HepG2 (cell line): ENCODE measurements around the gene PSMB3. TPM values are rescaled to one million over a fixed set of nuclear protein-coding genes. Genes with fewer than 3 reads are reported as not detected.

Source experiments
- E2F1 ChIP-seq: sonication (generic); formaldehyde crosslinking; IDR thresholded peaks from 2 replicates; pipeline ENCODE4 v1.5.0; 2020; ENCODE audit warnings: missing genetic modification reagents
- EED ChIP-seq: sonication (generic); formaldehyde crosslinking; IDR thresholded peaks from 2 replicates; pipeline ENCODE4 v1.5.0; 2020; ENCODE audit warnings: mild to moderate bottlenecking, missing genetic modification reagents
- HMGXB4 ChIP-seq, 2 experiments: sonication (generic) in 1 of 2; formaldehyde crosslinking in 1 of 2; IDR thresholded peaks; 2 replicates each; pipeline versions ENCODE4 v1.4.0 to v1.6.1; 2018 to 2020; ENCODE audit warnings: missing genetic modification reagents in 2 of 2, borderline replicate concordance in 1 of 2, low read depth in 1 of 2, mild to moderate bottlenecking in 1 of 2, missing biosample characterization in 1 of 2
- KDM2A ChIP-seq: sonication (generic); formaldehyde crosslinking; IDR thresholded peaks from 2 replicates; pipeline ENCODE4 v1.4.0; 2020; ENCODE audit warnings: low read depth, missing genetic modification reagents, borderline replicate concordance
- MEIS1 ChIP-seq: sonication (generic); formaldehyde crosslinking; IDR thresholded peaks from 2 replicates; pipeline ENCODE4 v1.9.0; 2021; ENCODE audit warnings: mild to moderate bottlenecking, missing genetic modification reagents, moderate library complexity, borderline replicate concordance
- NAIF1 ChIP-seq: sonication (generic); formaldehyde crosslinking; IDR thresholded peaks from 2 replicates; pipeline ENCODE4 v1.5.0; 2020; ENCODE audit warnings: mild to moderate bottlenecking, missing genetic modification reagents, borderline replicate concordance
- POGZ ChIP-seq: sonication (generic); formaldehyde crosslinking; IDR thresholded peaks from 2 replicates; pipeline ENCODE4 v1.4.0; 2020; ENCODE audit warnings: mild to moderate bottlenecking, missing genetic modification reagents
- POLR2A ChIP-seq, 2 experiments: IDR thresholded peaks; 2 replicates each; pipeline ENCODE4 v1.6.1; 2011; ENCODE audit warnings: low read depth in 2 of 2, low read length in 2 of 2, mild to moderate bottlenecking in 1 of 2, moderate library complexity in 1 of 2; ENCODE audit not compliant: insufficient read depth in 1 of 2
- POLR2AphosphoS5 ChIP-seq: IDR thresholded peaks from 2 replicates; pipeline ENCODE4 v1.6.1; 2012; ENCODE audit warnings: low read depth, low read length
- RAD21 ChIP-seq: fragments of 450-650 bp; formaldehyde crosslinking; IDR thresholded peaks from 2 replicates; pipeline ENCODE4 v1.5.0; 2020; ENCODE audit warnings: mild to moderate bottlenecking
- RBFOX2 ChIP-seq: fragments of 200-400 bp; formaldehyde crosslinking; IDR thresholded peaks from 2 replicates; pipeline ENCODE4 v1.6.1; 2017; ENCODE audit warnings: low read depth, mild to moderate bottlenecking, low read length
- RBM22 ChIP-seq: fragments of 200-400 bp; formaldehyde crosslinking; optimal IDR thresholded peaks from 2 replicates; pipeline ENCODE3; 2017; ENCODE audit warnings: mild to moderate bottlenecking, low read length, moderate library complexity
- SAP130 ChIP-seq: IDR thresholded peaks from 2 replicates; pipeline ENCODE4 v1.6.1; 2016; ENCODE audit warnings: low read depth
- SNRNP70 ChIP-seq: fragments of 200-400 bp; formaldehyde crosslinking; IDR thresholded peaks from 2 replicates; pipeline ENCODE4 v1.6.1; 2017; ENCODE audit warnings: mild to moderate bottlenecking, low read depth, low read length, moderate library complexity
- STAG1 ChIP-seq: sonication (generic); formaldehyde crosslinking; IDR thresholded peaks from 2 replicates; pipeline ENCODE4 v1.4.0; 2020; ENCODE audit warnings: missing genetic modification reagents
- ZNF430 ChIP-seq: sonication (generic); formaldehyde crosslinking; IDR thresholded peaks from 2 replicates; pipeline ENCODE4 v1.9.0; 2021; ENCODE audit warnings: mild to moderate bottlenecking, missing genetic modification reagents
- ZNF558 ChIP-seq: sonication (generic); formaldehyde crosslinking; IDR thresholded peaks from 2 replicates; pipeline ENCODE4 v1.9.0; 2022; ENCODE audit warnings: mild to moderate bottlenecking, missing genetic modification reagents, borderline replicate concordance
- ZNF747 ChIP-seq: sonication (generic); formaldehyde crosslinking; IDR thresholded peaks from 2 replicates; pipeline ENCODE4 v1.8.1; 2023; ENCODE audit warnings: missing genetic modification reagents, mild to moderate bottlenecking, borderline replicate concordance
- polyA plus RNA-seq, 8 experiments: library from polyadenylated mRNA; depleted of rRNA in 3 of 8; stranded (reverse) in 7 of 8; unstranded in 1 of 8; fragments of >200 nt; fragmentation: Illumina TruSeq in 4 of 8; extraction: Trizol in 4 of 8; gene quantifications; 2 replicates each; pipeline versions ENCODE4 v1.2.1 to v1.2.3, GENCODE V29; 2011 to 2016; ENCODE audit warnings: low read depth in 4 of 8, missing spikeins in 1 of 8, mixed read lengths in 1 of 8; ENCODE audit not compliant: insufficient read depth in 1 of 8
- total RNA-seq, 5 experiments: library from RNA; depleted of rRNA; stranded (reverse); fragments of >200 nt; fragmentation: Illumina TruSeq; extraction: Trizol; gene quantifications; 2 replicates each; pipeline ENCODE4 v1.2.3, GENCODE V29; 2016; ENCODE audit warnings: low read depth in 1 of 5
- TF ChIP-seq, protein P1 (sequence below): sonication (generic); formaldehyde crosslinking; IDR thresholded peaks from 2 replicates; pipeline ENCODE4 v1.8.0; 2022; ENCODE audit warnings: mild to moderate bottlenecking, missing genetic modification reagents; ENCODE audit not compliant: insufficient replicate concordance
- TF ChIP-seq, protein P2 (sequence below): sonication (generic); formaldehyde crosslinking; IDR thresholded peaks from 2 replicates; pipeline ENCODE4 v1.4.0; 2020; ENCODE audit warnings: missing genetic modification reagents, mild to moderate bottlenecking, borderline replicate concordance

Gene PSMB3
- total and polyA plus RNA-seq, 2 of the 13 experiments (the other 11 are each of a cell fraction or from before 2014, with no cell fraction given): 366 to 517 TPM

DNA sequence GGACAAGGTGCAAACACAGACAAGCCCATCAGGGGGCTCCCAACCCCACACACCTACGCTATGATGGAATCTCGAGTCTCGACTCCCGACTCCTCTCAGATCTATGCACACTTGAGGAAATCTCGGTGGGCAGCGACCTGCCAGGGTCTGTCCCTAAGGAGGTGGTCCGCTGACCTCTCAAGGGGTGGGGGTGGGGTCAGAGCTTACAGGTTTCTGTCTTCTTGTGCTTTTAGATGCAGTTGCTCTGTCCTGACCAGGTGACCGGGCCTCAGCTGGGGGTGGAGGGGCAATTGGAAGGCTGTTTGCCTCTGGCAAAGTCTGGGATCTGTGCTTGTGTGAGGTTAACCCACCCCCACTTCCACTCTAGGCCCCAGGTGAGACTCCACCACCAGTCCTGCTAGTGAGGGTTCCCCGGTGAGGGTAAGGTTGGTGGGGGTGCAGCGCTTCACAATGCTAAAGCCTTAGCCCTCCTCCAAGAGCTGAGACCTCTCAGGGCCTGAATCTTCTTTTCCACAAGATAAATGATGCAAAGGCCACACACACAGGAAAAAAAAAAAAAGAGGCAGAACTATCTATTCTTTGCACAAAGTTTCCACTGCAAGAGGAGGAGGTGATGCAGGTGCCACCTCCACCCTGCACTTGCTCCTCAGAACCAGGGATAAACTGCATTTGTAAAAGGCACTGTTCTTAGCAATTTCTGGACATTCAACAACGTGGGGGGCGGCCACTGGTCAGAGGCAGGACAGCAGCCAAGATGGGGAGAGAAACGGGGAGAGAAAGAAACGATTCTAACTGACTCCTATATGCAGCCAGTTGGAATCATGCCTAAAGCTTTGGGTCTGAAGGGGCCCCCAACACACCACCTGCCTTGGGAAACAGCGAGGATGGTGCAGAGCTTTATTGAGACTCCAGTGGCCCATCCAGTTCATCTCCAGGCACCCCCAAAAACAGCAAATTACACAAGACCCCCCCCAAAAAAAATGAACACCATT, 18.3 kb upstream of the PSMB3 start (continued):
- TF ChIP-seq ZNF558 (CRISPR knock-in tag) (no peak), ZNF747 (CRISPR knock-in tag) (peak; percentile 37; the same call in 1 of the 2 replicates), POGZ (peak; percentile 57; the same call in 1 of the 2 replicates), STAG1 (CRISPR knock-in tag) (peak; percentile 49), EED (CRISPR knock-in tag) (0 out of 2 replicates have a peak, but pooled peaks have one; percentile 44), RBM22 (peak; percentile 87), SNRNP70 (no peak), NAIF1 (CRISPR knock-in tag) (no peak), KDM2A (peak; percentile 2; the same call in 1 of the 2 replicates), RBFOX2 (peak; percentile 37; the same call in 1 of the 2 replicates), ZNF430 (0 out of 2 replicates have a peak, but pooled peaks have one; percentile 17), POLR2AphosphoS5 (peak; percentile 56; the same call in 1 of the 2 replicates), E2F1 (CRISPR knock-in tag) (no peak), RAD21 (CRISPR knock-in tag) (peak; percentile 55), SAP130 (0 out of 2 replicates have a peak, but pooled peaks have one; percentile 17), POLR2A (IDR thresholded peaks at IDR 0.05; ENCODE audit: insufficient read depth in 1 of 2, low read depth in 2 of 2, low read length in 2 of 2) (peak in 1 of 2 experiments; percentile 60; a peak in 1 of 4 replicates), HMGXB4 (CRISPR knock-in tag; IDR thresholded peaks at IDR 0.05; ENCODE audit: borderline replicate concordance in 1 of 2, low read depth in 1 of 2) (0 out of 4 replicates have a peak, but pooled peaks of 1 of the 2 experiments have one; percentile 50), MEIS1 (CRISPR knock-in tag) (no peak)
- TF ChIP-seq, protein P1, sequence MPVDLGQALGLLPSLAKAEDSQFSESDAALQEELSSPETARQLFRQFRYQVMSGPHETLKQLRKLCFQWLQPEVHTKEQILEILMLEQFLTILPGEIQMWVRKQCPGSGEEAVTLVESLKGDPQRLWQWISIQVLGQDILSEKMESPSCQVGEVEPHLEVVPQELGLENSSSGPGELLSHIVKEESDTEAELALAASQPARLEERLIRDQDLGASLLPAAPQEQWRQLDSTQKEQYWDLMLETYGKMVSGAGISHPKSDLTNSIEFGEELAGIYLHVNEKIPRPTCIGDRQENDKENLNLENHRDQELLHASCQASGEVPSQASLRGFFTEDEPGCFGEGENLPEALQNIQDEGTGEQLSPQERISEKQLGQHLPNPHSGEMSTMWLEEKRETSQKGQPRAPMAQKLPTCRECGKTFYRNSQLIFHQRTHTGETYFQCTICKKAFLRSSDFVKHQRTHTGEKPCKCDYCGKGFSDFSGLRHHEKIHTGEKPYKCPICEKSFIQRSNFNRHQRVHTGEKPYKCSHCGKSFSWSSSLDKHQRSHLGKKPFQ: no peak
- TF ChIP-seq, protein P2, sequence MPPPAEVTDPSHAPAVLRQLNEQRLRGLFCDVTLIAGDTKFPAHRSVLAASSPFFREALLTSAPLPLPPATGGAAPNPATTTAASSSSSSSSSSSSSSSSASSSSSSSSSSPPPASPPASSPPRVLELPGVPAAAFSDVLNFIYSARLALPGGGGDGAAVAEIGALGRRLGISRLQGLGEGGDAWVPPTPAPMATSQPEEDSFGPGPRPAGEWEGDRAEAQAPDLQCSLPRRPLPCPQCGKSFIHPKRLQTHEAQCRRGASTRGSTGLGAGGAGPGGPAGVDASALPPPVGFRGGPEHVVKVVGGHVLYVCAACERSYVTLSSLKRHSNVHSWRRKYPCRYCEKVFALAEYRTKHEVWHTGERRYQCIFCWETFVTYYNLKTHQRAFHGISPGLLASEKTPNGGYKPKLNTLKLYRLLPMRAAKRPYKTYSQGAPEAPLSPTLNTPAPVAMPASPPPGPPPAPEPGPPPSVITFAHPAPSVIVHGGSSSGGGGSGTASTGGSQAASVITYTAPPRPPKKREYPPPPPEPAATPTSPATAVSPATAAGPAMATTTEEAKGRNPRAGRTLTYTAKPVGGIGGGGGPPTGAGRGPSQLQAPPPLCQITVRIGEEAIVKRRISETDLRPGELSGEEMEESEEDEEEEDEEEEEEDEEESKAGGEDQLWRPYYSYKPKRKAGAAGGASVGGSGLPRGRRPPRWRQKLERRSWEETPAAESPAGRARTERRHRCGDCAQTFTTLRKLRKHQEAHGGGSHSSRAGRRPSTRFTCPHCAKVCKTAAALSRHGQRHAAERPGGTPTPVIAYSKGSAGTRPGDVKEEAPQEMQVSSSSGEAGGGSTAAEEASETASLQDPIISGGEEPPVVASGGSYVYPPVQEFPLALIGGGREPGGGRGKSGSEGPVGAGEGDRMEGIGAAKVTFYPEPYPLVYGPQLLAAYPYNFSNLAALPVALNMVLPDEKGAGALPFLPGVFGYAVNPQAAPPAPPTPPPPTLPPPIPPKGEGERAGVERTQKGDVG (CRISPR knock-in tag): 0 out of 2 replicates have a peak, but pooled peaks have one; percentile 68
